Aorta (tissue), 5 donors: ENCODE data around the gene CATSPER1. TPM values are rescaled to one million over a fixed set of nuclear protein-coding genes. Genes with fewer than 3 reads are reported as not detected.

Experiments
- ATAC-seq: fragments of 200-7000 bp; cut with Tn5 transposase; one replicate; pipeline ENCODE4 v1.9.1; 2022; ENCODE audit warnings: moderate library complexity; ENCODE audit not compliant: low FRiP score
- DNase-seq, 2 donors: peaks; one replicate each; pipeline ENCODE4 v3.0.0-alpha.2; 2020
- H3K27ac ChIP-seq, 2 donors: one replicate each; pipeline ENCODE4 v1.5.1; 2013; ENCODE audit warnings: low read length in 2 of 2, mild to moderate bottlenecking in 2 of 2, moderate library complexity in 2 of 2, control low read depth in 1 of 2, inconsistent platforms in 1 of 2, low read depth in 1 of 2
- H3K27me3 ChIP-seq, 2 donors: one replicate each; pipeline ENCODE4 v1.6.1; 2013; ENCODE audit warnings: control low read depth in 1 of 2, low read length in 1 of 2, mild to moderate bottlenecking in 1 of 2, moderate library complexity in 1 of 2; ENCODE audit not compliant: insufficient read depth in 2 of 2, control insufficient read depth in 1 of 2
- H3K36me3 ChIP-seq, 2 donors: one replicate each; pipeline ENCODE4 v1.6.1; 2013; ENCODE audit warnings: control low read depth in 1 of 2, low read length in 1 of 2, mild to moderate bottlenecking in 1 of 2; ENCODE audit not compliant: insufficient read depth in 2 of 2, control insufficient read depth in 1 of 2
- H3K4me1 ChIP-seq, 2 donors: one replicate each; pipeline ENCODE4 v1.6.1; 2013; ENCODE audit warnings: low read length in 2 of 2, control low read depth in 1 of 2, mild to moderate bottlenecking in 1 of 2, moderate library complexity in 1 of 2; ENCODE audit not compliant: insufficient read depth in 2 of 2, control insufficient read depth in 1 of 2
- H3K4me3 ChIP-seq, 2 donors: one replicate each; pipeline ENCODE4 v1.5.1; 2013; ENCODE audit warnings: low read length in 2 of 2, control low read depth in 1 of 2, mild to moderate bottlenecking in 1 of 2
- H3K9me3 ChIP-seq: one replicate; pipeline ENCODE4 v1.6.1; 2013; ENCODE audit warnings: mild to moderate bottlenecking, low read length; ENCODE audit not compliant: control insufficient read depth
- WGBS, 2 donors: extraction: QIAGEN DNeasy Blood & Tissue Kit; methylation state at CpG; one replicate each; pipeline ENCODE4 v1.1.7; 2013; 5-methylcytosine and 5-hydroxymethylcytosine counted together
- intact Hi-C, 2 donors: fragments of 100-400 bp; cut with DNase I; formaldehyde crosslinking; loops; one replicate each; pipeline versions ENCODE4 v1.14.2 to v1.15.0; 2022
- polyA plus RNA-seq, 2 donors: library from polyadenylated mRNA; stranded (reverse); fragments of 200-250 nt; gene quantifications; one replicate each; pipeline ENCODE4 v1.2.3, GENCODE V29; 2013
- total RNA-seq, 2 donors: library from RNA; stranded (reverse); fragmentation: NEBNext Ultra II Directional; extraction: Animal tissue kit (Norgen Biotek cat#: 25700); gene quantifications; one replicate each; pipeline ENCODE4 v1.2.1, GENCODE V29; 2021
- donor health status: healthy with polysubstance abuse.
- donor health status: Bipolar disorder and iron deficiency.
- donor health status: DM: no; HTN: no; CAD: no.
- donor health status: DM: no; HTN: no; CAD: no.
- donor health status: DM: yes; HTN: yes; CAD: no.

CATSPER1 gene
- total and polyA plus RNA-seq, 4 donors = 0.10 to 1.2 (median 1.0) TPM; not detected in 1

GRCh38 chr11:66017321-66017720 is 9.0 kb downstream of the CATSPER1 start:
- H3K9me3 ChIP-seq = no peaks in the 10 kb centered on the region
- WGBS, 2 donors = 88 to 90% methylated on average over 4 of the region's 4 CpGs
- no peak for DNase-seq
- no peak overlapping the region for H3K4me3 ChIP-seq
- no peaks in the 10 kb centered on the region for H3K27me3 ChIP-seq
- no peaks in the 10 kb centered on the region for H3K4me1 ChIP-seq
- ATAC-seq = no peak
- no peaks in the 10 kb centered on the region for H3K36me3 ChIP-seq
- intact Hi-C loops = no loop called here
- peak overlapping the region in 1 of 2 donors; percentile 23 for H3K27ac ChIP-seq

GRCh38 chr11:66016793-66017177 is 9.5 kb downstream of the CATSPER1 start:
- ATAC-seq = no peak
- WGBS, 2 donors = 49 to 54% methylated on average over 10 of the region's 10 CpGs
- no peak for DNase-seq
- Histone ChIP-seq H3K9me3 (no peaks in the 10 kb centered on the region), H3K27ac (peak overlapping the region; percentile 8 to 62), H3K4me3 (no peak overlapping the region), H3K4me1 (no peaks in the 10 kb centered on the region), H3K36me3 (no peaks in the 10 kb centered on the region), H3K27me3 (no peaks in the 10 kb centered on the region)
- intact Hi-C loops = no loop called here

GRCh38 chr11:66015936-66016792 is 10.1 kb downstream of the CATSPER1 start:
- H3K27ac ChIP-seq = peak overlapping the region; percentile 88 to 93
- H3K4me1 ChIP-seq = no peaks in the 10 kb centered on the region
- no peaks in the 10 kb centered on the region for H3K27me3 ChIP-seq
- no peaks in the 10 kb centered on the region for H3K9me3 ChIP-seq
- H3K4me3 ChIP-seq = no peak overlapping the region
- intact Hi-C loops = no loop called here
- ATAC-seq (peak; percentile 28), DNase-seq (peak; percentile 79 to 84)
- no peaks in the 10 kb centered on the region for H3K36me3 ChIP-seq
- WGBS, 2 donors = 35 to 36% methylated on average over 18 of the region's 18 CpGs

GRCh38 chr11:66015454-66015881 is 10.8 kb downstream of the CATSPER1 start:
- intact Hi-C loops = no loop called here
- WGBS, 2 donors = 2 to 6% methylated on average over 7 of the region's 7 CpGs
- DNase-seq (peak; percentile 93 to 96), ATAC-seq (peak; percentile 76)
- no peaks in the 10 kb centered on the region for H3K27me3 ChIP-seq
- no peak overlapping the region for H3K4me3 ChIP-seq
- H3K27ac ChIP-seq = peak overlapping the region; percentile 88 to 93
- H3K9me3 ChIP-seq = no peaks in the 10 kb centered on the region
- H3K4me1 ChIP-seq = no peaks in the 10 kb centered on the region
- no peaks in the 10 kb centered on the region for H3K36me3 ChIP-seq

GRCh38 chr11:66014804-66015453 is 11.3 kb downstream of the CATSPER1 start:
- Histone ChIP-seq H3K4me3 (no peak overlapping the region), H3K36me3 (no peaks in the 10 kb centered on the region), H3K27ac (peak overlapping the region; percentile 48 to 93), H3K9me3 (no peaks in the 10 kb centered on the region), H3K27me3 (no peaks in the 10 kb centered on the region), H3K4me1 (no peaks in the 10 kb centered on the region)
- intact Hi-C loops = no loop called here
- 27 to 31% methylated on average over 6 of the region's 6 CpGs for WGBS, 2 donors
- peak; percentile 37 for ATAC-seq
- DNase-seq = no peak

GRCh38 chr11:66013762-66014100 is 12.5 kb downstream of the CATSPER1 start:
- WGBS, 2 donors = 87% methylated on average over 7 of the region's 7 CpGs
- intact Hi-C loops = no loop called here
- Histone ChIP-seq H3K36me3 (no peaks in the 10 kb centered on the region), H3K9me3 (no peaks in the 10 kb centered on the region), H3K27me3 (no peaks in the 10 kb centered on the region), H3K4me1 (no peaks in the 10 kb centered on the region), H3K4me3 (no peak overlapping the region), H3K27ac (peak overlapping the region in 1 of 2 donors; percentile 48)
- no peak for DNase-seq
- no peak for ATAC-seq

- Histone ChIP-seq H3K27ac (peak overlapping the region; percentile 48 to 57), H3K4me1 (no peaks in the 10 kb centered on the region), H3K9me3 (no peaks in the 10 kb centered on the region), H3K27me3 (no peaks in the 10 kb centered on the region), H3K4me3 (no peak overlapping the region), H3K36me3 (no peaks in the 10 kb centered on the region)
- no peak for ATAC-seq
- WGBS, 2 donors = 65 to 66% methylated on average over 12 of the region's 12 CpGs
- peak in 1 of 2 donors; percentile 66 for DNase-seq
- intact Hi-C loops = no loop called here
Observed at GRCh38 chr11:66012946-66013761, 13.1 kb downstream of the CATSPER1 start.

- no peaks in the 10 kb centered on the region for H3K27me3 ChIP-seq
- peak overlapping the region; percentile 57 to 59 for H3K27ac ChIP-seq
- no peaks in the 10 kb centered on the region for H3K36me3 ChIP-seq
- 72 to 79% methylated on average over 11 to 12 of the region's 12 CpGs for WGBS, 2 donors
- no peaks in the 10 kb centered on the region for H3K9me3 ChIP-seq
- DNase-seq (no peak), ATAC-seq (no peak)
- intact Hi-C loops = no loop called here
- H3K4me1 ChIP-seq = no peaks in the 10 kb centered on the region
- H3K4me3 ChIP-seq = no peak overlapping the region
Observed at GRCh38 chr11:66012371-66012945, 13.8 kb downstream of the CATSPER1 start.
